Activated B cell treated with CpG ODN at 0.5 μM for 24 hours (primary cell): ENCODE data around the gene GRM4. TPM values are rescaled to one million over a fixed set of nuclear protein-coding genes. Genes with fewer than 3 reads are reported as not detected.

ENCODE experiments used
- ATAC-seq: fragments of 200-7000 bp; cut with Tn5 transposase; one replicate; pipeline ENCODE4 v1.10.0; 2021; ENCODE audit warnings: low read depth, mild to moderate bottlenecking, moderate library complexity
- CTCF ChIA-PET: fragments of 350-600 bp; sonication (Branson Sonifier 250); formaldehyde crosslinking; loops from one replicate; lab custom pipeline; 2021; ENCODE audit warnings: antibody characterized with exemption; lab: Charles Lee
- POLR2A ChIA-PET: fragments of 350-600 bp; sonication (Branson Sonifier 250); formaldehyde crosslinking; loops from one replicate; lab custom pipeline; 2021; ENCODE audit warnings: antibody characterized with exemption; lab: Charles Lee
- DNase-seq: peaks from one replicate; pipeline ENCODE4 v3.0.0; 2022
- H3K27ac Mint-ChIP-seq: one replicate; pipeline ENCODE4 v1.8.0; 2020; ENCODE audit warnings: mixed read lengths
- H3K27me3 Mint-ChIP-seq: one replicate; pipeline ENCODE4 v1.8.0; 2021; ENCODE audit warnings: mixed read lengths
- H3K36me3 Mint-ChIP-seq: one replicate; pipeline ENCODE4 v1.8.0; 2021; ENCODE audit warnings: low read depth, mixed read lengths
- H3K4me1 Mint-ChIP-seq: one replicate; pipeline ENCODE4 v1.8.0; 2021; ENCODE audit warnings: mixed read lengths
- H3K4me3 Mint-ChIP-seq: one replicate; pipeline ENCODE4 v1.8.0; 2020; ENCODE audit warnings: mild to moderate bottlenecking, mixed read lengths
- H3K9me3 Mint-ChIP-seq: one replicate; pipeline ENCODE4 v1.8.0; 2020; ENCODE audit warnings: mixed read lengths
- CTCF ChIP-seq: fragments of 200-600 bp; IDR thresholded peaks from one replicate; pipeline ENCODE4 v1.8.0; 2022; ENCODE audit warnings: antibody characterized with exemption, mild to moderate bottlenecking
- intact Hi-C: fragments of 100-400 bp; cut with micrococcal nuclease; formaldehyde crosslinking; loops from one replicate; pipeline ENCODE4 v1.15.1; 2024
- total RNA-seq: library from RNA; stranded (reverse); gene quantifications from 2 replicates; pipeline ENCODE4 v1.2.3, GENCODE V29; 2022

Gene GRM4
- total RNA-seq, 1 donor from 2014 or later = not detected

- DNase-seq (no peak), ATAC-seq (no peak)
- peaks cover 6% of the 10 kb centered on the region for H3K27me3 Mint-ChIP-seq
- intact Hi-C loops = no loop called here
- no peak overlapping the region for H3K27ac Mint-ChIP-seq
- peaks cover 5% of the 10 kb centered on the region for H3K4me1 Mint-ChIP-seq
- ChIA-PET CTCF (interaction anchor here (1.4 kb wide), 1 partner anchor 261 kb away, joined by 3 read pairs; no protein-coding TSS in a partner anchor), POLR2A (no interaction called here)
- no peak for TF ChIP-seq CTCF
- no peaks in the 10 kb centered on the region for H3K36me3 Mint-ChIP-seq
- no peak overlapping the region for H3K4me3 Mint-ChIP-seq
- no peaks in the 10 kb centered on the region for H3K9me3 Mint-ChIP-seq
Observed at GRCh38 chr6:34031625-34032383, 114.1 kb downstream of the GRM4 start.

- ATAC-seq (no peak), DNase-seq (no peak)
- intact Hi-C loops = no loop called here
- Mint-ChIP-seq H3K4me1 (peaks cover 5% of the 10 kb centered on the region), H3K9me3 (no peaks in the 10 kb centered on the region), H3K27me3 (peaks cover 2% of the 10 kb centered on the region), H3K4me3 (no peak overlapping the region), H3K36me3 (no peaks in the 10 kb centered on the region), H3K27ac (no peak overlapping the region)
- ChIA-PET POLR2A (no interaction called here), CTCF (interaction anchor here (1.4 kb wide), 1 partner anchor 260 kb away, joined by 3 read pairs; no protein-coding TSS in a partner anchor)
- no peak for TF ChIP-seq CTCF
Observed at GRCh38 chr6:34030831-34031624, 114.9 kb downstream of the GRM4 start.

- DNase-seq (no peak), ATAC-seq (no peak)
- H3K27me3 Mint-ChIP-seq = peaks cover 2% of the 10 kb centered on the region
- ChIA-PET POLR2A (no interaction called here), CTCF (interaction anchor here (4.0 kb wide), 1 partner anchor 259 kb away, joined by 45 read pairs; no protein-coding TSS in a partner anchor)
- H3K27ac Mint-ChIP-seq = no peak overlapping the region
- no peaks in the 10 kb centered on the region for H3K9me3 Mint-ChIP-seq
- peaks cover 5% of the 10 kb centered on the region for H3K4me1 Mint-ChIP-seq
- H3K36me3 Mint-ChIP-seq = no peaks in the 10 kb centered on the region
- intact Hi-C loops = no loop called here
- no peak overlapping the region for H3K4me3 Mint-ChIP-seq
- no peak for TF ChIP-seq CTCF
Observed at GRCh38 chr6:34029489-34030280, 116.2 kb downstream of the GRM4 start.

- ATAC-seq (no peak), DNase-seq (no peak)
- ChIA-PET POLR2A (no interaction called here), CTCF (interaction anchor here (1.9 to 4.0 kb wide), 2 partner anchors 258 to 439 kb away, joined by 5 to 45 read pairs; no protein-coding TSS in a partner anchor)
- Mint-ChIP-seq H3K9me3 (peaks cover 4% of the 10 kb centered on the region), H3K4me1 (peaks cover 5% of the 10 kb centered on the region), H3K4me3 (no peak overlapping the region), H3K36me3 (no peaks in the 10 kb centered on the region), H3K27ac (no peak overlapping the region), H3K27me3 (peaks cover 2% of the 10 kb centered on the region)
- intact Hi-C loops = no loop called here
- no peak for TF ChIP-seq CTCF
Observed at GRCh38 chr6:34028691-34029360, 117.1 kb downstream of the GRM4 start.
